ENCODE data around the gene FARSB.

GRCh38 chr2:222572264-222572721, 83.6 kb downstream of the FARSB start:
- TF ChIP-seq CTCF (IDR thresholded peaks at IDR 0.05) (no peak), EZH2phosphoT487 (IDR thresholded peaks at IDR 0.05) (no peak), EZH2 (IDR thresholded peaks at IDR 0.05) (no peak)

Measured in neural progenitor cell (in vitro differentiated cells).